DMS153 treated with DMSO at 0.1 percent for 48 hours (cell line): ENCODE measurements around the gene TBX1.

Experiments
- DNase-seq: peaks from one replicate; lab custom pipeline; 2025; ENCODE audit not compliant: unreplicated experiment; lab: John Stamatoyannopoulos, UW

Gene TBX1

GRCh38 chr22:19760058-19760950 is at the start of gene TBX1:
TSS of gene TBX1 (plus strand) at chr22:19760778. CDS start at chr22:19760844, 66 bp downstream.
- no peak for DNase-seq

- no peak for DNase-seq
Measured at GRCh38 chr22:19713245-19713644, 47.3 kb upstream of the TBX1 start.

GRCh38 chr22:19713650-19714311 is 46.8 kb upstream of the TBX1 start:
- DNase-seq: no peak

GRCh38 chr22:19714312-19715187 is 46.0 kb upstream of the TBX1 start, which contains the start of gene SEPTIN5:
TSS of gene SEPTIN5 (plus strand) at chr22:19714503. CDS start at chr22:19714589, 86 bp downstream.
- DNase-seq: no peak

- no peak for DNase-seq
Measured at GRCh38 chr22:19715188-19715930, 45.2 kb upstream of the TBX1 start.

- no peak for DNase-seq
Measured at GRCh38 chr22:19716041-19716828, 44.3 kb upstream of the TBX1 start.

- DNase-seq: no peak
Measured at GRCh38 chr22:19716829-19717105, 43.8 kb upstream of the TBX1 start.

- DNase-seq: no peak
Measured at GRCh38 chr22:19717181-19717580, 43.4 kb upstream of the TBX1 start.

GRCh38 chr22:19717691-19718455 is 42.7 kb upstream of the TBX1 start:
- peak; percentile 40 for DNase-seq

- DNase-seq: no peak
Measured at GRCh38 chr22:19718456-19719049, 42.0 kb upstream of the TBX1 start.

- no peak for DNase-seq
Measured at GRCh38 chr22:19719050-19719482, 41.5 kb upstream of the TBX1 start.

- no peak for DNase-seq
Measured at GRCh38 chr22:19719488-19720021, 41.0 kb upstream of the TBX1 start.

GRCh38 chr22:19720150-19720827 is 40.3 kb upstream of the TBX1 start:
- no peak for DNase-seq

- no peak for DNase-seq
Measured at GRCh38 chr22:19720999-19721329, 39.6 kb upstream of the TBX1 start.

GRCh38 chr22:19721330-19722177 is 39.0 kb upstream of the TBX1 start:
- no peak for DNase-seq

- DNase-seq: no peak
Measured at GRCh38 chr22:19722178-19722981, 38.2 kb upstream of the TBX1 start.

GRCh38 chr22:19722982-19723231 is 37.7 kb upstream of the TBX1 start:
- DNase-seq: no peak
